ENCODE measurements around the gene SDK1. TPM values are rescaled to one million over a fixed set of nuclear protein-coding genes. Genes with fewer than 3 reads are reported as not detected.
"Not testable (repeated sequence)": the region's sequence is repeated elsewhere in the genome, so short reads cannot be mapped to it uniquely, and the experiment has no call there.

The SDK1 gene
- total RNA-seq, 3 donors from 2014 or later (not counting 1 experiment from before 2014, with no cell fraction given): 0.05 to 0.11 TPM; not detected in 1

DNA sequence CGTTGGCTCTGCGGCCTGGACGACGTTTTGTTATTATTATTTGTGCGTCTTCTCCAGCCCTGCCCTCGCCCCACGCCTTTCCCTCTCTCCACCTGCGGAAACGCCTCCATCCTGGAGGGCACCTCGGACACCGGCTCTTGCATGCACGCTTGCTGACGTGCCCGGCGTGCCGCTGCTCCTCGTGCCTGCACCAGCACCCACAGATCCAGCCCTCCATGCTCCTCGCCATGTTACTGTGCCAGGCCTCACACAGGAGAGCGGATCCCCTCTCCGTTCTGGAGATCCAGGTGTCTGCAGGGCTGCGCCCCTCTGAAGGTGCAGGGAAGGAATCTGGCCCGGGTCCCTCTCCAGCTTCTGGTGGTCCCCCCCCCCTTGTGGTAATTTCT lies 1007.1 kb downstream of the SDK1 start:
- peaks cover 0 to 3% of the 10 kb centered on the region in 2 donors for H3K27me3 Mint-ChIP-seq (ENCODE audit: low read depth in 2 of 2)
- H3K4me1 Mint-ChIP-seq: no peaks in the 10 kb centered on the region
- no peak overlapping the region for H3K4me3 Mint-ChIP-seq
- no peak overlapping the region for H3K27ac Mint-ChIP-seq
- no peaks in the 10 kb centered on the region for H3K4me1 ChIP-seq (ENCODE audit: control insufficient read depth, insufficient read depth, low read length)
- H3K27me3 ChIP-seq (ENCODE audit: control insufficient read depth, insufficient read depth, low read length): no peaks in the 10 kb centered on the region
- H3K4me3 ChIP-seq (ENCODE audit: low read length): no peak overlapping the region
- H3K9me3 Mint-ChIP-seq: no peaks in the 10 kb centered on the region
- H3K27ac ChIP-seq (ENCODE audit: low read length): no peak overlapping the region
- no peaks in the 10 kb centered on the region for H3K9me3 ChIP-seq (ENCODE audit: control insufficient read depth, insufficient read depth, low read length)
- H3K36me3 Mint-ChIP-seq: no peaks in the 10 kb centered on the region
- DNase-seq (no peak), ATAC-seq (no peak)
- WGBS (ENCODE audit: insufficient coverage): 90% methylated on average over 22 of the region's 22 CpGs
- no peaks in the 10 kb centered on the region for H3K36me3 ChIP-seq (ENCODE audit: control insufficient read depth, insufficient read depth, low read length)
- intact Hi-C loops (cut with micrococcal nuclease): no loop called here
- TF ChIP-seq, protein P1, sequence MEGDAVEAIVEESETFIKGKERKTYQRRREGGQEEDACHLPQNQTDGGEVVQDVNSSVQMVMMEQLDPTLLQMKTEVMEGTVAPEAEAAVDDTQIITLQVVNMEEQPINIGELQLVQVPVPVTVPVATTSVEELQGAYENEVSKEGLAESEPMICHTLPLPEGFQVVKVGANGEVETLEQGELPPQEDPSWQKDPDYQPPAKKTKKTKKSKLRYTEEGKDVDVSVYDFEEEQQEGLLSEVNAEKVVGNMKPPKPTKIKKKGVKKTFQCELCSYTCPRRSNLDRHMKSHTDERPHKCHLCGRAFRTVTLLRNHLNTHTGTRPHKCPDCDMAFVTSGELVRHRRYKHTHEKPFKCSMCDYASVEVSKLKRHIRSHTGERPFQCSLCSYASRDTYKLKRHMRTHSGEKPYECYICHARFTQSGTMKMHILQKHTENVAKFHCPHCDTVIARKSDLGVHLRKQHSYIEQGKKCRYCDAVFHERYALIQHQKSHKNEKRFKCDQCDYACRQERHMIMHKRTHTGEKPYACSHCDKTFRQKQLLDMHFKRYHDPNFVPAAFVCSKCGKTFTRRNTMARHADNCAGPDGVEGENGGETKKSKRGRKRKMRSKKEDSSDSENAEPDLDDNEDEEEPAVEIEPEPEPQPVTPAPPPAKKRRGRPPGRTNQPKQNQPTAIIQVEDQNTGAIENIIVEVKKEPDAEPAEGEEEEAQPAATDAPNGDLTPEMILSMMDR (IDR thresholded peaks at IDR 0.05): no peak

DNA sequence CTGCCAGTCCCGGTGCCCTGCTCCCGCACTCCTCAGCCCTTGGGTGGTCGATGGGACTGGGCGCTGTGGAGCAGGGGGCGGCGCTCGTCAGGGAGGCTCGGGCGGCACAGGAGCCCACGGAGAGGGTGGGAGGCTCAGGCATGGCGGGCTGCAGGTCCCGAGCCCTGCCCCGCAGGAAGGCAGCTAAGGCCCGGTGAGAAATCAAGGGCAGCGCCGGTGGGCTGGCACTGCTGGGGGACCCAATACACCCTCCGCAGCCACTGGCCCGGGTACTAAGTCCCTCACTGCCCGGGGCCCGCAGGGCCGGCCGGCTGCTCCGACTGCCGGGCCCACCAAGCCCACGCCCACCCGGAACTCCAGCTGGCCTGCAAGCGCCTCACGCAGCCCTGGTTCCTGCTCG lies 1012.9 kb downstream of the SDK1 start:
- DNase-seq; H3K27ac ChIP-seq (ENCODE audit: low read length); H3K4me3 ChIP-seq (ENCODE audit: low read length); H3K4me3 Mint-ChIP-seq; intact Hi-C loops (cut with micrococcal nuclease); H3K36me3 ChIP-seq (ENCODE audit: control insufficient read depth, insufficient read depth, low read length); H3K27ac Mint-ChIP-seq; H3K27me3 ChIP-seq (ENCODE audit: control insufficient read depth, insufficient read depth, low read length); H3K9me3 ChIP-seq (ENCODE audit: control insufficient read depth, insufficient read depth, low read length); H3K27me3 Mint-ChIP-seq (ENCODE audit: low read depth in 2 of 2); H3K9me3 Mint-ChIP-seq; H3K36me3 Mint-ChIP-seq; ATAC-seq; H3K4me1 ChIP-seq (ENCODE audit: control insufficient read depth, insufficient read depth, low read length); H3K4me1 Mint-ChIP-seq: not testable (repeated sequence)
- WGBS (ENCODE audit: insufficient coverage): 95% methylated on average over 27 of the region's 29 CpGs

DNA sequence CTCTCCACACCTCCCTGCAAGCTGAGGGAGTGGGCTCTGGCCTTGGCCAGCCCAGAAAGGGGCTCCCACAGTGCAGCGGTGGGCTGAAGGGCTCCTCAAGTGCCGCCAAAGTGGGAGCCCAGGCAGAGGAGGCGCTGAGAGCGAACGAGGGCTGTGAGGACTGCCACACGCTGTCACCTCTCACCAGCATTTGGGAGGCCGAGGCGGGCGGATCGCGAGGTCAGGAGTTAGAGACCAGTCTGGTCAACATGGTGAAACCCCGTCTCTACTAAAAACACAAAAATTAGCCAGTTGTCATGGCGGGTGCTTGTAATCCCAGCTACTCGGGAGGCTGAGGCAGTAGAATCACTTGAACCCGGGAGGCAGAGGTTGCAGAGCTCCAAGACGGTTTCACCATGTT lies 1013.3 kb downstream of the SDK1 start:
- H3K36me3 Mint-ChIP-seq; H3K27ac Mint-ChIP-seq; H3K27me3 Mint-ChIP-seq (ENCODE audit: low read depth in 2 of 2); H3K4me3 ChIP-seq (ENCODE audit: low read length); H3K9me3 ChIP-seq (ENCODE audit: control insufficient read depth, insufficient read depth, low read length); ATAC-seq; H3K4me1 ChIP-seq (ENCODE audit: control insufficient read depth, insufficient read depth, low read length); H3K36me3 ChIP-seq (ENCODE audit: control insufficient read depth, insufficient read depth, low read length); H3K4me1 Mint-ChIP-seq; H3K4me3 Mint-ChIP-seq; intact Hi-C loops (cut with micrococcal nuclease); DNase-seq; H3K9me3 Mint-ChIP-seq; H3K27ac ChIP-seq (ENCODE audit: low read length); H3K27me3 ChIP-seq (ENCODE audit: control insufficient read depth, insufficient read depth, low read length): not testable (repeated sequence)
- WGBS (ENCODE audit: insufficient coverage): 95% methylated on average over 16 of the region's 16 CpGs
